EL (cell line): ENCODE results near the gene ZSWIM5.
"Not testable (repeated sequence)": the region's sequence is repeated elsewhere in the genome, so short reads cannot be mapped to it uniquely, and the experiment has no call there.

Experiments
- DNase-seq: peaks from one replicate; pipeline ENCODE4 v3.0.0-alpha.2; 2016

The ZSWIM5 gene

DNA sequence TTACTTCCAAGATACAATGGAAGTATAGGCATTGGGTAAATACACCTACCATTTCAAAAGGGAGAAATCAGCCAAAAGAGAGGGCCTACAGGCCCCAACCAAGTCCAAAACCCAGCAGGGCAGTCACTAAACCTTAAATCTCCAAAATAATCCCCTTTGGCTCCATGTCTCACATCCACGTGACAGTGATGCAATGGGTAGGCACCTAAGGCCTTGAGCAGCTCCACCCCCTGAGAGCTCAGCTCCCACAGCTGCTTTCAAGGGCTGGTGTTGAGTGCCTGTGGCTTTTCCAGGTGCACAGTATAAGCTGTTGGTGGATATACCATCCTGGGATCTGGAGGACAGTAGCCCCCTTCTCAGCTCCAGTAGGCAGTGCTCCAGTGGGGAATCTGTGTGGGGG, 121.8 kb downstream of the ZSWIM5 start:
- DNase-seq = no peak

DNA sequence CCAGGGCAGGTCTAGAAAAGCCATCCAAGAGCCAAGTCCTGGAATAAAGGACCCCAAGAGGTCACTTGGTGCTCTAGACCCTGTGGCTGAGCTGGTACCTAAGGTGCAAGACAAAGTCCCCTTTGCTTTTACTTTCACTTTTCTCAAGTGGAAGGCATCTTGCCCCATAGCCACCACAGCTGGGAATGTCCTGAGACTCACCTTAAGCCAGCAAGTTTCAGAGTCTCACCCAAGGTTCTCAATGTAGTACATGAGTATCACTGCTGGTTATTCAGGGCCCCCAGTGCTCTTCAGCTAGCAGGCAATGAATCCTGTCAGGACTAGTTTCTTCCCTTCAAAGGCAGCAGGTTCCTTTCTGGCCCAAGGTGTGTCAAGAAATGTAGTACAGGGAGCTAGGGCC, 126.9 kb downstream of the ZSWIM5 start:
- no peak for DNase-seq

- not testable (repeated sequence) for DNase-seq
Observed at GRCh38 chr1:45076959-45077358, 129.4 kb downstream of the ZSWIM5 start.

DNA sequence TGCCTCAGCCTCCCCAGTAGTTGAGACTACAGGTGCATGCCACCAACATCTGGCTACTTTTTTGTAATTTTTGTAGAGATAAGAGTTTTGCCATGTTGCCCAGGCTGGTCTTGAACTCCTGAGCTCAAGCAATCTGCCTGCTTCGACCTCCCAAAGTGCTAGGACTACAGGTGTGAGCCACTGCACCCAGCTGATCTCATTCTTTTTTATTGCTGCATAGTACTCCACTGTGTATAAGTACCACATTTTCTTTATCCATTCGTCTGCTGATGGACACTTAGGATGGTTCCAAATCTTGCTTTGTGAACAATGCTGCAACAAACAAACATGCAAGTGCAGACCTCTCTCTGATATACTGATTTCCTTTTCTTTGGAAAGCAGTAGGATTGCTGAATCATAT, 134.8 kb downstream of the ZSWIM5 start:
- DNase-seq = no peak

GRCh38 chr1:45067806-45068205, 138.6 kb downstream of the ZSWIM5 start:
- DNase-seq = no peak

DNA sequence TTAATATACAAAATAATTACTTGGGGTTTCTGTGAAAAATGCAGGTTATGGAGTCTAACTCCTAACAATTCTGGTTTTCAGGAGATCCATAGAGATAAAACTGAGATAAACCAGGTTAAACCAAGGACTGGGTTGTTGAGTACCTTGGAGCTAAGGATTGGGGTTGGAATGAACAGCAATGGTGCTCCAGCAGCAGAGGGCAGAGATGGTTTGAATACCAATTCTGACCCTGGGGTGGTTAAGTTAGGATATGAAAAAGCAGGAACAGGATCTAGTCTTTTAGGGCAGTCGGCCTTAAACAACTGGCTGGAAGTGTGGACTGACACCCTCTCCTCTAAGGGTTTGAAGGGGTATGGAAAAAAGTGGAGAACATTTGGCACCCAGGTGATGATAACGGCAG, 141.3 kb downstream of the ZSWIM5 start:
- no peak for DNase-seq

GRCh38 chr1:45062463-45062862, 143.9 kb downstream of the ZSWIM5 start:
- not testable (repeated sequence) for DNase-seq

- DNase-seq = no peak
Observed at GRCh38 chr1:45059829-45060228, 146.6 kb downstream of the ZSWIM5 start.

GRCh38 chr1:45057542-45057941, 148.9 kb downstream of the ZSWIM5 start:
- DNase-seq = no peak

- no peak for DNase-seq
Observed at GRCh38 chr1:45051005-45051772, 155.2 kb downstream of the ZSWIM5 start.

DNA sequence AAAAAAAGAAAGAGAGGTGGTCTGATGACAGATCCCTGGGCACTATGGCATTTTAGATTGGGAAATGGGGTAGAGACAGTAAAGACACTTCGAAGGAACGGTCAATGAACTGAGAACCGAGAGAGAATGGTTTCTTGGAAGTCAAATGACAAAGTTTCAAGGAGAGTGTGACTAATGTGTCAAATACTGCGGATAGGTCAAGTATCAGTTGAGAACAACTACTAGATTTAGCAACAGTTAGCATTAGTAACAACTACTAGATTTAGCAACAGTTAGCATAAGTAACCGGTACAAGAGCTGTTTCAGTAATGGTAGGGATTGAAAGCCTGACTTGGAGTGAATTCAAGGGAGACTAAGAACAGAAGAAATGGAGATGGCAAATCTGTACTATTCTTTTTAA, 159.4 kb downstream of the ZSWIM5 start:
- no peak for DNase-seq

- no peak for DNase-seq
Observed at GRCh38 chr1:45044916-45045315, 161.5 kb downstream of the ZSWIM5 start.

GRCh38 chr1:45043094-45043493, 163.3 kb downstream of the ZSWIM5 start:
- DNase-seq = no peak

DNA sequence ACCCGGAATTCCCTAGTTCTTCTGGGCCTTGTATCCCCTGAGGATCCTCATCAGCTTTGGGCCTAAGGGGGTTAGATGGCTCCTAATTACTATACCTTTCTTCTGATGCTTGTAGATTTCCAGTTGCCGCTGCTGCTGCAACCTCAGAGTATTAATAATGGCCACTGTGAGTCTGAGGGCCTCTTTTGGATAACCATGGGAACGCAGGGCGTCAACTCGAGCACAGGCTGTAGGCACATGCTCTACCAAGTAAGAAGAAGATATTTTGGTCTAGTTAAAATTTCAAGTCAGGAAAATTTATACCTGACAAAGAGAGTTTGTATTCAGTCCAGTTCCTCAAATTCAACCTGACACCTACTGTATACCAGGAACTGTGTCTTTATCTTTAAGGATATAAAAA, 166.1 kb downstream of the ZSWIM5 start:
- DNase-seq = no peak

- no peak for DNase-seq
Observed at GRCh38 chr1:45038661-45039364, 167.6 kb downstream of the ZSWIM5 start.

DNA sequence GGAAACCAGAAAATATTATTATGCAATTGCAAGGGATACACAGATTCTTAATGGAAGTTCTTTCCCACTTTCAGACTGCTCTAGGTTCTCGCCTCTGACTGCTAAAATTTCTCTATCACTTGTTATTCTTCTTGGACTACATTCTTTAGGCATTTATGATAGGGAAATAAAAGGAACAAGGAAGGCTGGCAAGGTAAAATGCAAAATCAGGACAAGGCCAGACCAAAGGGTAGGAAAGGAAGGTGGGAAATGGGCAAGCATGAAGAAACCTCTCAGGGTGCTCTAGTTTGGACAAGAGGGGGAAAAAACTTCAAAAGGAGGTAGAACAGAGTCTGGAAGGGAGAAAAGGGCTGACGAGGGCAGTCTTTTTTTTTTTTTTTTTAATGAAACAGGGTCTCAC, 168.2 kb downstream of the ZSWIM5 start:
- no peak for DNase-seq

- peak; percentile 16 for DNase-seq
Observed at GRCh38 chr1:45037456-45037855, 168.9 kb downstream of the ZSWIM5 start.

GRCh38 chr1:45035631-45036301, 170.6 kb downstream of the ZSWIM5 start:
- no peak for DNase-seq

- DNase-seq = no peak
Observed at GRCh38 chr1:45033356-45033755, 173.0 kb downstream of the ZSWIM5 start.

DNA sequence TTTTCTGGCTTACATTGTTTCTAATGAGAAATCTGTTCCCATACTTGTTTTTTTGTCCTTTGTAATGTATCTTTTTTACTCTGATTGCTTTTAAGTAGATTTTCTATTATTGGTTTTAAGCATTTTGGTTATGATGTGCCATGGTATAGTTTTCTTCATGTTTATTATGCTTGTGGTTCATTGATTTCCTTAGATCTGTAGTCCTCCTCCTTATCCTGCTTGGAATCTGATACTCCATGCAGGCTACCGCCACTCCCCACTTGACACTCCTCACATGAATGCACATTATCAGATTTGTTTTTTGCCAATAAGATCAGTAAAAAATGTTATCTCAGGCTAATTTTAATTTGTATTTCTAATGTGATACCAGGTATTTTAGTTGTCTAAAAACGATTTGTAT, 173.6 kb downstream of the ZSWIM5 start:
- DNase-seq = no peak

- no peak for DNase-seq
Observed at GRCh38 chr1:45026446-45026845, 180.0 kb downstream of the ZSWIM5 start.

- no peak for DNase-seq
Observed at GRCh38 chr1:45023663-45024062, 182.7 kb downstream of the ZSWIM5 start.

DNA sequence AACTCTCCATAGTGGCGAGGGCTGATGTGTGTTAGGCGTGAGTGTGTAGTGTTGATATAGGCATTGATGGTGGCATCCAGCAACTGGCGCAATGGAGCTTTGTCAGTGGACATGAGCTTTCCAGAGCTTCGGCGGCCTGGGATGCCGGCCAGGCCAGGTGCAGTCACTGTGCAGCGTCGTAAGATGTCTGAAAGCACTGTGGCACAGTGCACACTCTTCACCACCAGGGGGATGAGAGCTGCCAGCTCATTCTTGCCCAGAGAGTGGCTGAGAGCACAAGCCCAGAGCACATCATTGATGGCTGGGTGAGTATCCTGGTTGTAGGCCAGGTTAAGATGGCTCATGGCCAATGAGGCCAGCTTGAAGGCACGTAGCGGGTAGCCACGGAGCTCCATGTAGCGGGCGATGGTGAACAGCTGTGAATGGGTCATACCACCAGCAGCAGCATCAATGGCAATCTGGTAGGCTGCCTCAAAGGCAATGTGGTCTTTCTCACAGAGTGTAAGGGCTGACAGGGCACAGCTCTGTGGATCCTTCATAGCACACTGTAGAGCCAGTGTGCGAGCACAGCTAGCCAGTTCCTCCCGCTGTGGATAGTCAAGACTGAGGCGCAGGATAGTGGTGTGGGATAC, 187.7 kb downstream of the ZSWIM5 start:
- DNase-seq = peak; percentile 57

GRCh38 chr1:45016767-45017166, 189.6 kb downstream of the ZSWIM5 start:
- DNase-seq = no peak
